ENCODE measurements around the gene GALNT15. TPM values are rescaled to one million over a fixed set of nuclear protein-coding genes. Genes with fewer than 3 reads are reported as not detected.

The GALNT15 gene
- total and polyA plus RNA-seq, 2 donors (not counting 1 experiment from before 2014, with no cell fraction given): not detected

DNA sequence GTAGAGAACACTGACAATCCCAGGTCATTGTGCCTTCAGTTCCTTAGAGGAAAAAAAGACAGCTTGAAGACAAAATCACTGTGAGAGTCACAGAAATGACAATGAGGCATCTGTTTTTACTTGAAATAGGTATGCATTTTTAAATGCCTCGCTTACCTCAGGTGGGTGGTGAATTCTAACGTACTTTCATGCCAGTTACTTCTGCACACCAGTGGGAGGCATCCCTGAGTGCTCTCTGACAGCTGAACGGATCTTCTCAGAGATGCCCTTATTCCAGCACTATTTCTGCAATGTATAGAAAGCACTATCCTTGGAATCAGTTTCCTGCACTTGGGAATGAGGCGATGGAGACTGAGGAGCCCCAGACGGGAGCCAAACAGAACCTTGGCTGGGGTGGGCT lies 74.1 kb downstream of the GALNT15 start:
- no peak overlapping the region for H2AFZ ChIP-seq (ENCODE audit: insufficient read depth, low read depth, low read length, poor library complexity, severe bottlenecking)
- no peaks in the 10 kb centered on the region for H3K9me3 ChIP-seq (ENCODE audit: control extremely low read depth in 1 of 3, control insufficient read depth in 2 of 3, insufficient read depth in 1 of 3, low read length in 2 of 3)
- peaks cover 6 to 11% of the 10 kb centered on the region in 2 donors for H3K4me1 ChIP-seq (ENCODE audit: control insufficient read depth in 2 of 2, insufficient read depth in 2 of 2, low read length in 2 of 2)
- H3K4me3 ChIP-seq (ENCODE audit: control extremely low read depth in 1 of 5, extremely low read depth in 1 of 5, insufficient read depth in 1 of 5, low read depth in 2 of 5, low read length in 4 of 5): no peak overlapping the region
- peaks cover 0 to 10% (median 0%) of the 10 kb centered on the region in 4 experiments for H3K27me3 ChIP-seq (replicated peaks in 1 of 4; ENCODE audit: control extremely low read depth in 1 of 4, control insufficient read depth in 3 of 4, insufficient read depth in 4 of 4, low read length in 3 of 4)
- H4K20me1 ChIP-seq (ENCODE audit: control insufficient read depth, insufficient read depth, low read length, poor library complexity, severe bottlenecking): no peaks in the 10 kb centered on the region
- WGBS (ENCODE audit: insufficient coverage): 96% methylated on average over 5 of the region's 5 CpGs
- H3K27me3 Mint-ChIP-seq: peaks cover 8% of the 10 kb centered on the region
- TF ChIP-seq CTCF (IDR thresholded peaks at IDR 0.05): no peak
- TF ChIP-seq EZH2 (IDR thresholded peaks at IDR 0.05; ENCODE audit: borderline replicate concordance, insufficient read depth, low read depth, low read length, poor library complexity, severe bottlenecking): no peak
- ATAC-seq (ENCODE audit: low read depth): no peak
- POLR2A ChIA-PET: no interaction called here
- H3K4me1 Mint-ChIP-seq: peaks cover 20% of the 10 kb centered on the region
- no peak for DNase-seq
- H3K79me2 ChIP-seq (ENCODE audit: control insufficient read depth, insufficient read depth, low read length): no peaks in the 10 kb centered on the region
- no peaks in the 10 kb centered on the region for H3K36me3 ChIP-seq (replicated peaks in 1 of 2; ENCODE audit: control extremely low read depth in 1 of 2, control insufficient read depth in 1 of 2, extremely low read depth in 1 of 2, insufficient read depth in 2 of 2, low read length in 1 of 2)
- no peak overlapping the region for H3K9ac ChIP-seq (ENCODE audit: low read length)
- H3K4me3 Mint-ChIP-seq: no peak overlapping the region
- H3K9me3 Mint-ChIP-seq (ENCODE audit: insufficient read depth): no peaks in the 10 kb centered on the region
- H3K27ac Mint-ChIP-seq: no peak overlapping the region
- no peak overlapping the region for H3K27ac ChIP-seq (ENCODE audit: low read length in 2 of 2)
- CTCF ChIA-PET: interaction anchor here (0.6 to 2.6 kb wide), 11 partner anchors 10 to 1045 kb away, joined by 3 to 17 read pairs (median 7); no protein-coding TSS in a partner anchor
- no peak overlapping the region for H3K4me2 ChIP-seq (replicated peaks; ENCODE audit: low read depth, low read length, poor library complexity, severe bottlenecking)
- intact Hi-C loops (cut with micrococcal nuclease): no loop called here

GRCh38 chr3:16249336-16249735 lies 74.9 kb downstream of the GALNT15 start:
- Histone ChIP-seq H3K27me3 (replicated peaks in 1 of 4; ENCODE audit: control extremely low read depth in 1 of 4, control insufficient read depth in 3 of 4, insufficient read depth in 4 of 4, low read length in 3 of 4) (peaks cover 0 to 10% (median 0%) of the 10 kb centered on the region in 4 experiments), H3K9ac (ENCODE audit: low read length) (no peak overlapping the region), H3K4me2 (replicated peaks; ENCODE audit: low read depth, low read length, poor library complexity, severe bottlenecking) (no peak overlapping the region), H2AFZ (ENCODE audit: insufficient read depth, low read depth, low read length, poor library complexity, severe bottlenecking) (no peak overlapping the region), H3K36me3 (replicated peaks in 1 of 2; ENCODE audit: control extremely low read depth in 1 of 2, control insufficient read depth in 1 of 2, extremely low read depth in 1 of 2, insufficient read depth in 2 of 2, low read length in 1 of 2) (no peaks in the 10 kb centered on the region), H3K4me1 (ENCODE audit: control insufficient read depth in 2 of 2, insufficient read depth in 2 of 2, low read length in 2 of 2) (peaks cover 6 to 11% of the 10 kb centered on the region in 2 donors), H3K79me2 (ENCODE audit: control insufficient read depth, insufficient read depth, low read length) (no peaks in the 10 kb centered on the region), H4K20me1 (ENCODE audit: control insufficient read depth, insufficient read depth, low read length, poor library complexity, severe bottlenecking) (no peaks in the 10 kb centered on the region), H3K9me3 (ENCODE audit: control extremely low read depth in 1 of 3, control insufficient read depth in 2 of 3, insufficient read depth in 1 of 3, low read length in 2 of 3) (no peaks in the 10 kb centered on the region), H3K4me3 (ENCODE audit: control extremely low read depth in 1 of 5, extremely low read depth in 1 of 5, insufficient read depth in 1 of 5, low read depth in 2 of 5, low read length in 4 of 5) (no peak overlapping the region), H3K27ac (ENCODE audit: low read length in 2 of 2) (no peak overlapping the region)
- H3K4me1 Mint-ChIP-seq: peaks cover 20% of the 10 kb centered on the region
- no peaks in the 10 kb centered on the region for H3K9me3 Mint-ChIP-seq (ENCODE audit: insufficient read depth)
- peaks cover 8% of the 10 kb centered on the region for H3K27me3 Mint-ChIP-seq
- peak; percentile 27 for DNase-seq
- H3K4me3 Mint-ChIP-seq: no peak overlapping the region
- TF ChIP-seq EZH2 (IDR thresholded peaks at IDR 0.05; ENCODE audit: borderline replicate concordance, insufficient read depth, low read depth, low read length, poor library complexity, severe bottlenecking): no peak
- peak; percentile 33 for TF ChIP-seq CTCF (IDR thresholded peaks at IDR 0.05)
- H3K27ac Mint-ChIP-seq: no peak overlapping the region
- POLR2A ChIA-PET: no interaction called here
- no peak for ATAC-seq (ENCODE audit: low read depth)
- intact Hi-C loops (cut with micrococcal nuclease): no loop called here
- 67% methylated on average over 3 of the region's 3 CpGs for WGBS (ENCODE audit: insufficient coverage)
- CTCF ChIA-PET: interaction anchor here (2.5 to 2.6 kb wide), 2 partner anchors 9 to 199 kb away, joined by 13 to 17 read pairs; no protein-coding TSS in a partner anchor

Data from B cell (primary cell).